GM21447 (cell line): ENCODE measurements around the gene PCDHGA1.
"Not testable (repeated sequence)": the region's sequence is repeated elsewhere in the genome, so short reads cannot be mapped to it uniquely, and the experiment has no call there.

Source experiments
- ATAC-seq: cut with Tn5 transposase; IDR thresholded peaks from one replicate; pipeline ENCODE4 v1.9.1; 2021; ENCODE audit not compliant: unreplicated experiment

The PCDHGA1 gene

GRCh38 chr5:141382469-141383294, 52.4 kb downstream of the PCDHGA1 start, which contains the start of gene PCDHGA7:
PCDHGA7 (plus strand) TSS chr5:141382742; CDS start chr5:141382900, 158 bp downstream.
- ATAC-seq = no peak

- no peak for ATAC-seq
These were observed 53.0 kb downstream of the PCDHGA1 start for GRCh38 chr5:141383345-141383744.

GRCh38 chr5:141384471-141385267, 54.4 kb downstream of the PCDHGA1 start:
- no peak for ATAC-seq

- not testable (repeated sequence) for ATAC-seq
These were observed 57.4 kb downstream of the PCDHGA1 start, which contains the start of gene PCDHGB4 for GRCh38 chr5:141387557-141388311. PCDHGB4 (plus strand) TSS chr5:141387698; CDS start chr5:141387885, 187 bp downstream.

- ATAC-seq = no peak
These were observed 58.3 kb downstream of the PCDHGA1 start for GRCh38 chr5:141388661-141389060.

GRCh38 chr5:141389153-141390042, 59.1 kb downstream of the PCDHGA1 start:
- ATAC-seq = no peak

GRCh38 chr5:141392429-141393198, 62.3 kb downstream of the PCDHGA1 start, which contains the start of gene PCDHGA8:
PCDHGA8 (plus strand) TSS chr5:141392633; CDS start chr5:141392814, 181 bp downstream.
- no peak for ATAC-seq

GRCh38 chr5:141393267-141393666, 63.0 kb downstream of the PCDHGA1 start:
- no peak for ATAC-seq

GRCh38 chr5:141394401-141395187, 64.3 kb downstream of the PCDHGA1 start:
- not testable (repeated sequence) for ATAC-seq

- peak; percentile 73 for ATAC-seq
These were observed 67.6 kb downstream of the PCDHGA1 start, which contains the start of gene PCDHGB5 for GRCh38 chr5:141397756-141398551. PCDHGB5 (plus strand) TSS chr5:141397947; CDS start chr5:141398128, 181 bp downstream.

GRCh38 chr5:141398608-141399007, 68.3 kb downstream of the PCDHGA1 start:
- ATAC-seq = no peak

GRCh38 chr5:141399555-141400258, 69.4 kb downstream of the PCDHGA1 start:
- ATAC-seq = no peak

- no peak for ATAC-seq
These were observed 72.4 kb downstream of the PCDHGA1 start, which contains the start of gene PCDHGA9 for GRCh38 chr5:141402553-141403243. PCDHGA9 (plus strand) TSS chr5:141402778; CDS start chr5:141402953, 175 bp downstream.

GRCh38 chr5:141403387-141403786, 73.1 kb downstream of the PCDHGA1 start:
- no peak for ATAC-seq

- not testable (repeated sequence) for ATAC-seq
These were observed 77.6 kb downstream of the PCDHGA1 start, which contains the start of gene PCDHGB6 for GRCh38 chr5:141407790-141408505. PCDHGB6 (plus strand) TSS chr5:141408021; CDS start chr5:141408203, 182 bp downstream.
